ENCODE data around the gene KRTAP4-8. TPM values are rescaled to one million over a fixed set of nuclear protein-coding genes. Genes with fewer than 3 reads are reported as not detected.

The KRTAP4-8 gene
- total and polyA plus RNA-seq, 2 donors (not counting 1 experiment from before 2014, with no cell fraction given), result not detected

GRCh38 chr17:41082626-41083025, 15.3 kb downstream of the KRTAP4-8 start:
- no peaks in the 10 kb centered on the region for H3K4me1 ChIP-seq (ENCODE audit: control insufficient read depth in 2 of 2, insufficient read depth in 2 of 2, low read length in 2 of 2)
- no CpG with 5 or more reads among the region's 4 CpGs for WGBS (ENCODE audit: insufficient coverage)
- no peak for TF ChIP-seq EZH2 (IDR thresholded peaks at IDR 0.05; ENCODE audit: borderline replicate concordance, insufficient read depth, low read depth, low read length, poor library complexity, severe bottlenecking)
- TF ChIP-seq CTCF (IDR thresholded peaks at IDR 0.05), result no peak
- Mint-ChIP-seq H3K4me1 (no peaks in the 10 kb centered on the region), H3K9me3 (ENCODE audit: insufficient read depth) (no peaks in the 10 kb centered on the region), H3K4me3 (no peak overlapping the region), H3K27me3 (peaks cover 28% of the 10 kb centered on the region), H3K27ac (no peak overlapping the region)
- CTCF ChIA-PET, result no interaction called here
- H2AFZ ChIP-seq (ENCODE audit: insufficient read depth, low read depth, low read length, poor library complexity, severe bottlenecking), result no peak overlapping the region
- no peak overlapping the region for H3K27ac ChIP-seq (ENCODE audit: low read length in 2 of 2)
- no peak overlapping the region for H3K4me3 ChIP-seq (ENCODE audit: control extremely low read depth in 1 of 5, extremely low read depth in 1 of 5, insufficient read depth in 1 of 5, low read depth in 2 of 5, low read length in 4 of 5)
- H3K9ac ChIP-seq (ENCODE audit: low read length), result no peak overlapping the region
- no peaks in the 10 kb centered on the region for H3K9me3 ChIP-seq (ENCODE audit: control extremely low read depth in 1 of 3, control insufficient read depth in 2 of 3, insufficient read depth in 1 of 3, low read length in 2 of 3)
- no peaks in the 10 kb centered on the region for H4K20me1 ChIP-seq (ENCODE audit: control insufficient read depth, insufficient read depth, low read length, poor library complexity, severe bottlenecking)
- no peaks in the 10 kb centered on the region for H3K27me3 ChIP-seq (replicated peaks in 1 of 4; ENCODE audit: control extremely low read depth in 1 of 4, control insufficient read depth in 3 of 4, insufficient read depth in 4 of 4, low read length in 3 of 4)
- H3K79me2 ChIP-seq (ENCODE audit: control insufficient read depth, insufficient read depth, low read length), result no peaks in the 10 kb centered on the region
- POLR2A ChIA-PET, result no interaction called here
- intact Hi-C loops (cut with micrococcal nuclease), result no loop called here
- ATAC-seq (ENCODE audit: low read depth) (no peak), DNase-seq (no peak)
- no peak overlapping the region for H3K4me2 ChIP-seq (replicated peaks; ENCODE audit: low read depth, low read length, poor library complexity, severe bottlenecking)
- no peaks in the 10 kb centered on the region for H3K36me3 ChIP-seq (replicated peaks in 1 of 2; ENCODE audit: control extremely low read depth in 1 of 2, control insufficient read depth in 1 of 2, extremely low read depth in 1 of 2, insufficient read depth in 2 of 2, low read length in 1 of 2)

GRCh38 chr17:41076788-41077187, 21.2 kb downstream of the KRTAP4-8 start:
- no peak overlapping the region for H3K9ac ChIP-seq (ENCODE audit: low read length)
- Mint-ChIP-seq H3K9me3 (ENCODE audit: insufficient read depth) (no peaks in the 10 kb centered on the region), H3K4me1 (no peaks in the 10 kb centered on the region), H3K27me3 (peaks cover 27% of the 10 kb centered on the region), H3K27ac (no peak overlapping the region), H3K4me3 (no peak overlapping the region)
- H3K9me3 ChIP-seq (ENCODE audit: control extremely low read depth in 1 of 3, control insufficient read depth in 2 of 3, insufficient read depth in 1 of 3, low read length in 2 of 3), result no peaks in the 10 kb centered on the region
- H3K27ac ChIP-seq (ENCODE audit: low read length in 2 of 2), result no peak overlapping the region
- ATAC-seq (ENCODE audit: low read depth), result no peak
- ChIA-PET POLR2A (no interaction called here), CTCF (no interaction called here)
- no peaks in the 10 kb centered on the region for H3K36me3 ChIP-seq (replicated peaks in 1 of 2; ENCODE audit: control extremely low read depth in 1 of 2, control insufficient read depth in 1 of 2, extremely low read depth in 1 of 2, insufficient read depth in 2 of 2, low read length in 1 of 2)
- H3K4me3 ChIP-seq (ENCODE audit: control extremely low read depth in 1 of 5, extremely low read depth in 1 of 5, insufficient read depth in 1 of 5, low read depth in 2 of 5, low read length in 4 of 5), result no peak overlapping the region
- H3K27me3 ChIP-seq (replicated peaks in 1 of 4; ENCODE audit: control extremely low read depth in 1 of 4, control insufficient read depth in 3 of 4, insufficient read depth in 4 of 4, low read length in 3 of 4), result peaks cover 0 to 3% (median 0%) of the 10 kb centered on the region in 4 experiments
- no peak for DNase-seq
- no peaks in the 10 kb centered on the region for H3K79me2 ChIP-seq (ENCODE audit: control insufficient read depth, insufficient read depth, low read length)
- TF ChIP-seq EZH2 (IDR thresholded peaks at IDR 0.05; ENCODE audit: borderline replicate concordance, insufficient read depth, low read depth, low read length, poor library complexity, severe bottlenecking) (no peak), CTCF (IDR thresholded peaks at IDR 0.05) (no peak)
- H3K4me1 ChIP-seq (ENCODE audit: control insufficient read depth in 2 of 2, insufficient read depth in 2 of 2, low read length in 2 of 2), result no peaks in the 10 kb centered on the region
- H2AFZ ChIP-seq (ENCODE audit: insufficient read depth, low read depth, low read length, poor library complexity, severe bottlenecking), result no peak overlapping the region
- intact Hi-C loops (cut with micrococcal nuclease), result no loop called here
- H3K4me2 ChIP-seq (replicated peaks; ENCODE audit: low read depth, low read length, poor library complexity, severe bottlenecking), result no peak overlapping the region
- no peaks in the 10 kb centered on the region for H4K20me1 ChIP-seq (ENCODE audit: control insufficient read depth, insufficient read depth, low read length, poor library complexity, severe bottlenecking)
